ENCODE measurements around the gene CBFA2T2. TPM values are rescaled to one million over a fixed set of nuclear protein-coding genes. Genes with fewer than 3 reads are reported as not detected.
A peak's percentile ranks its signal among the peaks of the same experiment; 100 is the strongest.

The CBFA2T2 gene
- total RNA-seq, 1 donor from 2014 or later = 10.7 TPM

DNA sequence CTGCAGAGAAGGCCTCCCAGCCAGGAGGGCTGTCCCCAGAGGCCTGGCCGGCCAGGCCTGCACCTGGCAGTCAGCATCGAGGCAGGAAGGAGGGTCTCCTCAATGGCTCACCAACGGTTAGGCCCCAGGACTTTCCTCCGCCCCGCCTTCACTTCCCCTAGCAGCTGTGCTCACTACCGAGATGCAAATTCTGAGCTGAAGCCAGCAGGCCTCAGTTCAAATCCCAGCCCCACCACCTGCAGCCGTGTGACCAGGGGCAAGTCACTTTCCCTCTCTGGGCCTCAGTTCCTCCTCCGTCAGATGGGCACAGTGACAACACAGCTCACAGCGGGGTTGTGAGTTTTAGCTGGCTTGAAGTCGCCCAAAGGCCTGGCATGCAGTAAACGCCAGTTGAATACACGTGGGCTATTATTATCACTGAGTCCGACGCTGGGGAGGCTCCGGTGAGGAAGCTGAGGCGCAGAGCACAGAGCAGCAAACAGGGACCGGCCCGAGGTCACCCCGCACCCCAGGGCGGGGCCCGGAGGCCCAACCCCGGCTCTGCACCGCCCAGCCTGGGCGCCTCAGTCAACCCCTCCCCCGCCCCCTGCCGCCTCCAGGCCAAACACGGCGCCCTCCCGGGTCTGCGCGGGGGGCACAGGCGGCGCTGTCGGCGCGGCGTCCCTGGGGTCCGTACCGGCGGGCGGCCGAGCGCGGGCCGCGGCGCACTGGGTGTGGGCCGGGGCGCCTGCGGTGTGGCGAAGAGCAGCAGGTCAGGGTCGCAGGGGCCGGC, 195.6 kb downstream of the CBFA2T2 start:
- Histone ChIP-seq H3K36me3 (no peaks in the 10 kb centered on the region), H3K4me3 (peak overlapping the region; percentile 60), H3K9me3 (replicated peaks) (no peaks in the 10 kb centered on the region), H3K27me3 (ENCODE audit: low read depth) (no peaks in the 10 kb centered on the region), H3K4me1 (peaks cover 30% of the 10 kb centered on the region), H3K27ac (replicated peaks) (no peak overlapping the region)
- DNase-seq = no peak
- intact Hi-C loops (cut with micrococcal nuclease) = no loop called here
- no peak for TF ChIP-seq CTCF (IDR thresholded peaks at IDR 0.05; ENCODE audit: borderline replicate concordance)

DNA sequence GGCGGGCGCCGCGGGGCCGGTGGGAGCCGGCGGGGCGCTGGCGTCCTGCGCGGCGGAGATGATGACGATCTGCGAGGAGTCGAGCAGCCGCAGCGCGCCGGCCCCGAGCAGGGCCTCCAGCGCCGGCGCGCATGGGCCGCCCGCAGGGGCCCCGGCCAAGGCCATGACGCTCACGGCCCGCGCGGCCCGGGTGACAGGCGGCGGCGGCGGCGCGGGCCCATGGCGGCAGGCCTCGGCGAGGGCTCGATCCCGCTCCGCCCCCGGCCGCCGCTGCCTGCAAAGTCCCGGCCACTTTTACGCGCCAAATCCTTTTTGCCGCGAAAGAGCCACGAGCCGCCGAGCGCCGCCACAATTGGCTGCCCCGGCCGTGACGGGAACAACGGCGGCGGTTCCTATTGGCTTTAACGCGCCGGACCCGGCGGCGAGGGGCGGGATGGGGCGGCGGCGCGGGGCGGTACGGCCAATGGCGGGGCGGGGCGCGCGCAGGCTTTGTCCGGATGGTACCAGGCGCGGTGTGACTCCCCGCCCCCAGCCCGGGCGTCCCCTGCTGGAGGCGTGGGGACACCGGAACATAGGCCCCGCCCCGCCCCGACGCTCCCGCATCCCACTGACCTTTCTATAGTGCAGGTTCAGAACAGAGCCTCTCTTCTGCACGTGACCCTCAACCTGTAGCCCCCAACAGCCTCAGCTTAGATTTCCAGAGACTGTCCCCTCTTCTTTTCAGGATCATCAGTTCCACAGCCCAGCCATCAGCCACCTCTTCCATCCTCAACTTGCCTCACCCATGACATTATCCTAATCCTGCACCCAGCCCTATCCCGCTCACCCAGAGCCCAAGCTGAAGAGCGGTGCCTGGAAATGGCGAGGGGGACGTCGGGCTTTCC, 196.4 kb downstream of the CBFA2T2 start, which contains the start of gene E2F1:
E2F1 (minus strand) TSS at position 286 of the 884 bp plus-strand sequence; CDS start at position 165, 121 bp downstream.
- H3K4me3 ChIP-seq = peak within 1 kb of the TSS; percentile 60
- no peaks in the 10 kb centered on the region for H3K36me3 ChIP-seq
- peaks cover 30% of the 10 kb centered on the region for H3K4me1 ChIP-seq
- peak; percentile 61 for TF ChIP-seq CTCF (IDR thresholded peaks at IDR 0.05; ENCODE audit: borderline replicate concordance)
- intact Hi-C loops (cut with micrococcal nuclease) = no loop called here
- H3K27ac ChIP-seq (replicated peaks) = peak within 1 kb of the TSS; percentile 73
- peak; percentile 97 for DNase-seq
- H3K9me3 ChIP-seq (replicated peaks) = no peaks in the 10 kb centered on the region
- H3K27me3 ChIP-seq (ENCODE audit: low read depth) = no peaks in the 10 kb centered on the region

- DNase-seq = no peak
- no peak for TF ChIP-seq CTCF (IDR thresholded peaks at IDR 0.05; ENCODE audit: borderline replicate concordance)
- Histone ChIP-seq H3K9me3 (replicated peaks) (no peaks in the 10 kb centered on the region), H3K27me3 (ENCODE audit: low read depth) (no peaks in the 10 kb centered on the region), H3K4me3 (peak overlapping the region; percentile 60), H3K27ac (replicated peaks) (peak overlapping the region; percentile 73), H3K4me1 (peaks cover 30% of the 10 kb centered on the region), H3K36me3 (no peaks in the 10 kb centered on the region)
- intact Hi-C loops (cut with micrococcal nuclease) = no loop called here
These were observed 197.1 kb downstream of the CBFA2T2 start for GRCh38 chr20:33686984-33687366.

- Histone ChIP-seq H3K9me3 (replicated peaks) (no peaks in the 10 kb centered on the region), H3K4me1 (peaks cover 30% of the 10 kb centered on the region), H3K27ac (replicated peaks) (no peak overlapping the region), H3K4me3 (no peak overlapping the region), H3K27me3 (ENCODE audit: low read depth) (no peaks in the 10 kb centered on the region), H3K36me3 (no peaks in the 10 kb centered on the region)
- intact Hi-C loops (cut with micrococcal nuclease) = no loop called here
- DNase-seq = no peak
- no peak for TF ChIP-seq CTCF (IDR thresholded peaks at IDR 0.05; ENCODE audit: borderline replicate concordance)
These were observed 197.5 kb downstream of the CBFA2T2 start for GRCh38 chr20:33687370-33687915.
